ENCODE measurements around the gene MRPL52. TPM values are rescaled to one million over a fixed set of nuclear protein-coding genes. Genes with fewer than 3 reads are reported as not detected.
"Not testable (repeated sequence)": the region's sequence is repeated elsewhere in the genome, so short reads cannot be mapped to it uniquely, and the experiment has no call there.

The MRPL52 gene
- total and polyA plus RNA-seq, 8 donors, result 57.0 to 86.9 (median 72.6) TPM

GRCh38 chr14:22781301-22781991 is 48.2 kb upstream of the MRPL52 start:
- ATAC-seq (no peak), DNase-seq (no peak)
- no peaks in the 10 kb centered on the region for H3K9me3 ChIP-seq
- H3K4me1 ChIP-seq, result peaks cover 0 to 62% of the 10 kb centered on the region in 2 donors
- TF ChIP-seq CTCF (IDR thresholded peaks at IDR 0.05), result no peak
- H3K27me3 ChIP-seq, result no peaks in the 10 kb centered on the region
- peaks cover 0 to 2% of the 10 kb centered on the region in 2 donors for H3K36me3 ChIP-seq
- H3K4me3 ChIP-seq, result no peak overlapping the region
- intact Hi-C loops (cut with DNase I), result no loop called here
- peak overlapping the region; percentile 13 to 33 for H3K27ac ChIP-seq

- DNase-seq (no peak), ATAC-seq (no peak)
- intact Hi-C loops (cut with DNase I), result no loop called here
- no peaks in the 10 kb centered on the region for H3K36me3 ChIP-seq
- no peak overlapping the region for H3K27ac ChIP-seq
- no peaks in the 10 kb centered on the region for H3K27me3 ChIP-seq
- peaks cover 0 to 51% of the 10 kb centered on the region in 2 donors for H3K4me1 ChIP-seq
- H3K9me3 ChIP-seq, result no peaks in the 10 kb centered on the region
- no peak overlapping the region for H3K4me3 ChIP-seq
- no peak for TF ChIP-seq CTCF (IDR thresholded peaks at IDR 0.05)
These were observed 43.0 kb upstream of the MRPL52 start for GRCh38 chr14:22786685-22787084.

GRCh38 chr14:22791301-22791700 is 38.4 kb upstream of the MRPL52 start:
- DNase-seq (no peak), ATAC-seq (peak; percentile 48)
- Histone ChIP-seq H3K4me3 (no peak overlapping the region), H3K27me3 (no peaks in the 10 kb centered on the region), H3K4me1 (peaks cover 0 to 25% of the 10 kb centered on the region in 2 donors), H3K36me3 (no peaks in the 10 kb centered on the region), H3K9me3 (no peaks in the 10 kb centered on the region), H3K27ac (peak overlapping the region in 1 of 2 donors; percentile 69)
- intact Hi-C loops (cut with DNase I), result no loop called here
- TF ChIP-seq CTCF (IDR thresholded peaks at IDR 0.05), result no peak

GRCh38 chr14:22792158-22792557 is 37.5 kb upstream of the MRPL52 start:
- no peak for TF ChIP-seq CTCF (IDR thresholded peaks at IDR 0.05)
- Histone ChIP-seq H3K4me3 (no peak overlapping the region), H3K27me3 (no peaks in the 10 kb centered on the region), H3K9me3 (no peaks in the 10 kb centered on the region), H3K27ac (no peak overlapping the region), H3K4me1 (peaks cover 0 to 31% of the 10 kb centered on the region in 2 donors), H3K36me3 (no peaks in the 10 kb centered on the region)
- no peak for ATAC-seq
- no peak for DNase-seq
- intact Hi-C loops (cut with DNase I), result no loop called here

GRCh38 chr14:22793550-22793949 is 36.1 kb upstream of the MRPL52 start:
- peaks cover 0 to 43% of the 10 kb centered on the region in 2 donors for H3K4me1 ChIP-seq
- ATAC-seq; H3K4me3 ChIP-seq; intact Hi-C loops (cut with DNase I); H3K36me3 ChIP-seq; DNase-seq; H3K27me3 ChIP-seq; H3K9me3 ChIP-seq; H3K27ac ChIP-seq: not testable (repeated sequence)

- intact Hi-C loops (cut with DNase I), result no loop called here
- Histone ChIP-seq H3K4me1 (peaks cover 0 to 46% of the 10 kb centered on the region in 2 donors), H3K27ac (no peak overlapping the region), H3K36me3 (no peaks in the 10 kb centered on the region), H3K4me3 (no peak overlapping the region), H3K27me3 (no peaks in the 10 kb centered on the region), H3K9me3 (no peaks in the 10 kb centered on the region)
- no peak for ATAC-seq
- no peak for TF ChIP-seq CTCF (IDR thresholded peaks at IDR 0.05)
- no peak for DNase-seq
These were observed 35.7 kb upstream of the MRPL52 start for GRCh38 chr14:22793976-22794375.
